ENCODE results near the gene NECTIN4. TPM values are rescaled to one million over a fixed set of nuclear protein-coding genes. Genes with fewer than 3 reads are reported as not detected.

NECTIN4 gene
- total RNA-seq, 1 donor from 2014 or later, result not detected

DNA sequence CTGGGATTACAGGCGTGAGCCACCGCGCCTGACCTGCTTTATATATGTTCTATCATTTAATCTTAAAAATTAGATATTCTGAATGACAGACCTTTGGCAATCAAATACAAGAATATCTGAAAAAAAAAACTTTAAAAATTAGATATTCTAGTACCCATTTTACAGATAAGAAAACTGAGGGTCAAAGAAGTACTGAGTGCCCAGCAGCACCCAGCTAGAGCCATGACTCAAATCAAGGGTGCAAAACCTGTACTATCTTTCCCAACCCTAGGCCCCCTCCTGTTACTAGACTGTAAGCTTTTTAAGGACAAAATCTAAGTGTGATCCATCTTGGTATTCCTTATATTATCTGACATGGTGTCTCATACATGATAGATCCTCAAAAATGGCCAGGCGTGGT is 27.9 kb downstream of the NECTIN4 start:
- no peaks in the 10 kb centered on the region for H3K9me3 Mint-ChIP-seq
- peaks cover 32% of the 10 kb centered on the region for H3K4me1 Mint-ChIP-seq (ENCODE audit: low read depth)
- H3K27ac Mint-ChIP-seq, result no peak overlapping the region
- intact Hi-C loops (cut with micrococcal nuclease), result no loop called here
- peaks cover 66% of the 10 kb centered on the region for H3K36me3 Mint-ChIP-seq (ENCODE audit: low read depth)
- no peak for DNase-seq (ENCODE audit: low spot score)
- H3K27me3 Mint-ChIP-seq (ENCODE audit: low read depth), result no peaks in the 10 kb centered on the region
- H3K4me3 Mint-ChIP-seq (ENCODE audit: low read depth), result no peak overlapping the region

DNA sequence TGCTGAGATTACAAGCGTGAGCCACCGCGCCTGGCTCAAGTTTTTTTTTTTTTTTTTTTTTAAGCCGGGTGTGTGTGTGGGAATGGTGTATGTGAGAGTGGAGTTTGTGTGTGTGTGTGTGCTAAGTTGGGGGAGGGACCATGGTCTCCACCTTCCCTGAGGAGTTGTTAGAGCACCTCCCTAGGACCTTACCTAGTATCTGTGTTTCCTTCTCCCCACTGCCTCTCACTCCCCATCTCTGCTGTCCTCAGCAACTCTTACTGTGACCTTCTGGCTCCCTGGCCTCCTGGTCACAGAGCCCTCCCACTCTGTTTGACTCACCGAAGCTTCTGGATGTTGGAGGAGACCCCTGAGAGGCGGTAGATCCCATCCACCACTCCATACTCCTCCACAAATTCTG is 30.1 kb downstream of the NECTIN4 start:
- Mint-ChIP-seq H3K27ac (peak overlapping the region; percentile 68), H3K36me3 (ENCODE audit: low read depth) (peaks cover 68% of the 10 kb centered on the region), H3K4me1 (ENCODE audit: low read depth) (peaks cover 26% of the 10 kb centered on the region), H3K27me3 (ENCODE audit: low read depth) (no peaks in the 10 kb centered on the region), H3K9me3 (no peaks in the 10 kb centered on the region), H3K4me3 (ENCODE audit: low read depth) (no peak overlapping the region)
- no peak for DNase-seq (ENCODE audit: low spot score)
- intact Hi-C loops (cut with micrococcal nuclease), result no loop called here

DNA sequence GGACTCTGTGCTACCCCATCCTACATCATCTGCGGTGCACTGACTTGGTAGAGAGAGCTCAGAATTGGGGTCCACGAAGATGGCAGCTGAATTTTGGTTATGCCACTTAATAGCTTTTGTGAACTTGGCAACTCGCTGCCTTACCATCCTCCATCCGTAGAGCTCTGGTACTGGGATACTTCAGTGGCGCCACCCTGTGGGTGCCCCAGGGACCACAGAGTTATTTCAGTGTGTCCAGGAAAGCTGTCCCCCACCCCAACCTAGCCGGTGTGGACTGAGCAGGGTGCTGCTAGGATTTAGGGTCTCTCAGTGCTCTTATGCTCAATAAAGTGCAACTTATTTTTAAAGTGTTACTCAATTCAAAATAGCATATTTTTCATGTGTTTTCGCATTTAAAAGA is 34.6 kb downstream of the NECTIN4 start:
- no peak for DNase-seq (ENCODE audit: low spot score)
- intact Hi-C loops (cut with micrococcal nuclease), result no loop called here
- Mint-ChIP-seq H3K36me3 (ENCODE audit: low read depth) (peaks cover 69% of the 10 kb centered on the region), H3K4me3 (ENCODE audit: low read depth) (no peak overlapping the region), H3K27ac (no peak overlapping the region), H3K9me3 (no peaks in the 10 kb centered on the region), H3K4me1 (ENCODE audit: low read depth) (peaks cover 16% of the 10 kb centered on the region), H3K27me3 (ENCODE audit: low read depth) (no peaks in the 10 kb centered on the region)

DNA sequence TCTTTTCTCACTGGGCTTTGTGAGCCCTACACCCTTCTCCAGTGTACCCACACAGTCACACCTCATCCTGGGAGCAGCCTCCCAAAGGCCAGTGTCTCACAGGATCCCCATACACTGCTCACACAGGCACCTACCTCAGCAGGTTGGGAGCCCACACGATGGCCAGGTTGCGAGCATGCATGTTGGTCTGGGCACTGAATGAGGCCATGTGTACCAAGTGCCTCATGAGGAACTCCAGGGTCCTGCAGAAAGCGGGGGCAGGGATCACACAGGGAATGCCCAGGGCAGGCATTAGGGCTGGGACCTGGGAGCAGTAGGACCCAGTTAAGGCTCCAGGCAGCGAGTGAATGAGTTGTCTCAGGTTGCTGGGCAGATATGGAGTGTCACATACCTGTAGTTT is 35.1 kb downstream of the NECTIN4 start:
- Mint-ChIP-seq H3K9me3 (no peaks in the 10 kb centered on the region), H3K27me3 (ENCODE audit: low read depth) (no peaks in the 10 kb centered on the region), H3K4me1 (ENCODE audit: low read depth) (peaks cover 11% of the 10 kb centered on the region), H3K36me3 (ENCODE audit: low read depth) (peaks cover 69% of the 10 kb centered on the region), H3K4me3 (ENCODE audit: low read depth) (no peak overlapping the region), H3K27ac (no peak overlapping the region)
- intact Hi-C loops (cut with micrococcal nuclease), result no loop called here
- DNase-seq (ENCODE audit: low spot score), result no peak

DNA sequence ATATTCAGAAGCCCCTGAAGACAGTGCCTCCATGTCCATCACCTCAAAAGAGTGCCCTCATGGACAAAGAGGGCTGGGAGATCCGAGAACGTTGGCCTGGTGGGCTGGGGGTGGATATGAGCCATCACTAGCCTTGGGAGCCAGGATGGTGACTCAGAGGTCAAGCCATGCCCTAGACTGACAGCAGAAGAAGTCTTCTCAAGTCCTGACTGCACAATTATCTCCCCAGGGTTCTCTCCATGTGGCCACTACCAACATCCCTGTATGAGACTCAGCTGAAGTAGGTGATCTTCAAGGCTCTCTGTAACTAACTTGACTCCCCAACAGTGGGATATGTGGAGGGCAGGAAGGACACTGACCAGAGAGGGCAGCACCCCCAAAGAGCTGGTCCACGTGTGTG is 36.5 kb downstream of the NECTIN4 start:
- Mint-ChIP-seq H3K36me3 (ENCODE audit: low read depth) (peaks cover 77% of the 10 kb centered on the region), H3K9me3 (no peaks in the 10 kb centered on the region), H3K27me3 (ENCODE audit: low read depth) (no peaks in the 10 kb centered on the region), H3K27ac (no peak overlapping the region), H3K4me3 (ENCODE audit: low read depth) (no peak overlapping the region), H3K4me1 (ENCODE audit: low read depth) (peaks cover 9% of the 10 kb centered on the region)
- intact Hi-C loops (cut with micrococcal nuclease), result no loop called here
- no peak for DNase-seq (ENCODE audit: low spot score)

DNA sequence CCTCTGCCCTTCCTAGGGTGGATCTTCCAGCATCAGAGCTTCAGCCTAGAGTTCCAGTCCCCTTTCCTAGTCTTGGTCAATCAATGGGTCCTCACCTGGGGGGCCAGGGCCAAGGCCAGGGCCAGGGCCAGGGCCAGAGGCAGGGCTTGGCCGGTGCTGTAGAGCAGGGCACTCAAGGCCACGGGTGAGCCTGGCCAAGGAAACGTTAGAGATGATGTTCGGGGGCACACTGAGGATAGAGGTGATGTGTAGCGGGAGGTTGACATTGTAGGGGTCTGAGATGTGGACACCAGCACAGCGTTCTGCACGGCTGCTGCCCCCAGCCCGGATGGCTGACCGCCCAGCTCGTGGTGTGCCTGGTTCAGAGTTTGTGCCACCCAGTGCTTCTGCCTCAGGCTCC is 38.1 kb downstream of the NECTIN4 start:
- Mint-ChIP-seq H3K4me3 (ENCODE audit: low read depth) (no peak overlapping the region), H3K4me1 (ENCODE audit: low read depth) (peaks cover 21% of the 10 kb centered on the region), H3K27me3 (ENCODE audit: low read depth) (no peaks in the 10 kb centered on the region), H3K36me3 (ENCODE audit: low read depth) (peaks cover 76% of the 10 kb centered on the region), H3K9me3 (no peaks in the 10 kb centered on the region), H3K27ac (no peak overlapping the region)
- intact Hi-C loops (cut with micrococcal nuclease), result no loop called here
- no peak for DNase-seq (ENCODE audit: low spot score)

DNA sequence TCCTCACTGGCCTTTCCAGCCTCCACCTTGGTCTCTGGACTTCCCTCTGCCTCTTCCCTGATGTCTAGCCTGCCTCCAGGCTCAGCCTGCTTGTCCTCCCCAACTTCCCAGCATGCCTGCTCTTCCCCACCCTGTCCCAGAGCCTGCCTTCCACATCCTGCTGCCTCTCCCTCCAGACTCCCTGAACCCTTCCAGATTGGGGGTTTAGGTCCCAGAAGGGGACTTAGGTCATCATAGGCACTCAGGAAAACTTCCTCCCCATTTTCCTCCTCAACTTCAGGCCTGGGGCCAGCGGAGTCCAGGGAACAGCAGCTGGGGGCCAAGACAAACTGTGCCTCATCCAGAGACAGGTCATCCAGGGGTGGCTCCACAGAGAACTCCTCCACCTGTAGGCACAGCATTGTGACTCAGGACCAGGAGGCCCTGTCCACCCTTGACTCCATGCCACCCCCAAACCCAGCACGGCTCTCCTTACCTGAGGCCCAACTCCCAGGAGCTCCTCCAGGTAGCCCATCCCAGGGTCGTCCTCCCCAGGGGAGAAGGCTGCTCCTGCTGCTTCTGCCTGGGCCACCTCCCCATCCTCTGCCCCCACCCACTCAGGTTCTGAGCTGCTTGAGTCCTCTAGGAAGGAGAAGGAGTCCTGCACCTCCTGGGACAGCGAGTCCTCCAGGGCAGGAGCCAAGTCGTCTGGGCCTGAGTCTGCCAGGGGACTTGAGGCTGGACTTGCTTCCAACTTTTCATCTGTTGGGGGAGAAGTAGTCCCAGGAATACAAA is 40.2 kb downstream of the NECTIN4 start:
- no peak for DNase-seq (ENCODE audit: low spot score)
- Mint-ChIP-seq H3K4me1 (ENCODE audit: low read depth) (peaks cover 30% of the 10 kb centered on the region), H3K9me3 (no peaks in the 10 kb centered on the region), H3K27ac (no peak overlapping the region), H3K4me3 (ENCODE audit: low read depth) (no peak overlapping the region), H3K36me3 (ENCODE audit: low read depth) (peaks cover 75% of the 10 kb centered on the region), H3K27me3 (ENCODE audit: low read depth) (no peaks in the 10 kb centered on the region)
- intact Hi-C loops (cut with micrococcal nuclease), result loop anchor here (5.0 kb wide), 1 partner anchor 68 kb away; the partner anchor contains the start of genes NIT1 and PFDN2

DNA sequence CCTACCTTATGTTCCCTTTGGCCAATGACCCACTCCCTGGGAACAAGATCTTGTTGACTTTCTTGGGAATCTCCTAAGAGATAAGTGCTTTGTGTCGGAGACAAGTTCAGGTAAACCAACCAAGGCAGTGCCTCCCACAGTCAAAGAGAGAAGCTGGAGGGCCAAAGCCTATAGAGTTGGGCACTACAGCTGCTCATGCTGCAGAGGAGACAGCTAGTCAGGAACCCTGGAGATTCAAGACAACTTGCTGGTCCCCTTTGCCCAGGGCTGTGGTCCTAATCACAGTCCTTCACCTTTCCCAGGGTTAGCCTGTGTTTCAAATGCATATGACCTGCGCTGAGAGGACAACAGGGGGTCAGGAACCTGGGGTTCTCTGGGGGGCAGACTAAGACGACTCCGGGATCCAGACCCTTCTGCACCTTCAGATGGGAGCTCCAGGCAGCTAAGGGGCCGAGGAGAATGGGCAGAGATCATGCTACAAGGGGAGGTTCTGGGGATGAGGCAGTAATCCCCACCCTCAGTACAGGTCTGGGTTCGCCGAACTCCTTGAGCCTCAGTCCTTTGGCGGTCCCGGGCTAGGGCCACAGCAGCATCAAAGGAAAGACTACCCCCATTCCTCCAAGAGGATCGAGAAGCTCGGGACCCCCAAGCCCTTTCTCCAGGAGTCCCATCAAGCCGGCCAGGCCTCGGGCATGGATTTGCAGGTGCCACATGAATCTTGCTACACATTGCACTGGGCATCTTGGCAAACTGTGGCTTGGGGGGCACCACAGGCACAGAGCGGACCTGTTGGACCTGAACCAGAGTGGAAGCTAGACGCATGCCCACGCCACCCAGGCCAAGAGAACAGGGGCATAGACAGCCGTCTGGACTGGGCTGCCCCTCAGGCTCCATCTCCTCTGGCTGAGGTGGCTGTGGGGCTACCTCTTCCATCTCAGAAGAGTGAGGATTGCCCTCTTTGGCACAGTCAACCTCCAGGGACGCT is 41.6 kb downstream of the NECTIN4 start:
- Mint-ChIP-seq H3K4me1 (ENCODE audit: low read depth) (peaks cover 29% of the 10 kb centered on the region), H3K27me3 (ENCODE audit: low read depth) (no peaks in the 10 kb centered on the region), H3K9me3 (no peaks in the 10 kb centered on the region), H3K36me3 (ENCODE audit: low read depth) (peaks cover 64% of the 10 kb centered on the region), H3K27ac (peak overlapping the region; percentile 100), H3K4me3 (ENCODE audit: low read depth) (no peak overlapping the region)
- intact Hi-C loops (cut with micrococcal nuclease), result loop anchor here (5.0 kb wide), 1 partner anchor 70 kb away; the partner anchor contains the start of genes NIT1 and PFDN2
- no peak for DNase-seq (ENCODE audit: low spot score)

DNA sequence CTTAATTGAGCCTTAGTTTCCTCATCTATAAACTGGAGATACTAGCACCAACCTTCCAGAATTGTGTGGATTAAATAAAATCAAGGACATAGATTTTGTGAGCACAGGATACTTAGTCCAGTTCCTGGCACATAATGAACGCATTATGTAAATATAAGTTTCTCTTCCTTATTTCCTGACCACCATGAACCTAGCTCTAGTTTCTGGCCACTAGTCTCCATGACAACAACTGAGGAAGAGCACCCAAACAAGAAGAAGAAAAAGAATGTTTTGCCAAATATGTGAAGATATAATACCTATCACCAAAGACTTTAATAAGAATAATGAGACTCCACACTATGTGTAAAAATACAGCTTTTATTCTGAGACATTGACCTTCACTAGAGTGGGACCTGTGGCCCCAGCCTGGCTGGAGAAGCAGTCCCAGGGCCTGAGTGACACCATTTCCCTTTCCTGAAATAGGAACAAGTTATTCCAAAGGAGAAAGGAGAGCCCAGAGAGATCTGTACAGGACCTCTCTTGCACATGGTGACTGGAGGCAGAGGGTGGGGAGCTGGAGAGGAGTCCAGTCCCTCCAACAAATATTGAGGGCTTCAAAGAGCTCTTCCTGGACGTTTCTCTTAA is 42.6 kb downstream of the NECTIN4 start:
- Mint-ChIP-seq H3K4me1 (ENCODE audit: low read depth) (peaks cover 30% of the 10 kb centered on the region), H3K27me3 (ENCODE audit: low read depth) (no peaks in the 10 kb centered on the region), H3K4me3 (ENCODE audit: low read depth) (peak overlapping the region; percentile 95), H3K9me3 (no peaks in the 10 kb centered on the region), H3K36me3 (ENCODE audit: low read depth) (peaks cover 61% of the 10 kb centered on the region), H3K27ac (peak overlapping the region; percentile 100)
- no peak for DNase-seq (ENCODE audit: low spot score)
- intact Hi-C loops (cut with micrococcal nuclease), result loop anchor here (1.0 to 5.0 kb wide), 2 partner anchors 71 to 86 kb away; partner anchors contain the start of genes DEDD, NIT1 and PFDN2

DNA sequence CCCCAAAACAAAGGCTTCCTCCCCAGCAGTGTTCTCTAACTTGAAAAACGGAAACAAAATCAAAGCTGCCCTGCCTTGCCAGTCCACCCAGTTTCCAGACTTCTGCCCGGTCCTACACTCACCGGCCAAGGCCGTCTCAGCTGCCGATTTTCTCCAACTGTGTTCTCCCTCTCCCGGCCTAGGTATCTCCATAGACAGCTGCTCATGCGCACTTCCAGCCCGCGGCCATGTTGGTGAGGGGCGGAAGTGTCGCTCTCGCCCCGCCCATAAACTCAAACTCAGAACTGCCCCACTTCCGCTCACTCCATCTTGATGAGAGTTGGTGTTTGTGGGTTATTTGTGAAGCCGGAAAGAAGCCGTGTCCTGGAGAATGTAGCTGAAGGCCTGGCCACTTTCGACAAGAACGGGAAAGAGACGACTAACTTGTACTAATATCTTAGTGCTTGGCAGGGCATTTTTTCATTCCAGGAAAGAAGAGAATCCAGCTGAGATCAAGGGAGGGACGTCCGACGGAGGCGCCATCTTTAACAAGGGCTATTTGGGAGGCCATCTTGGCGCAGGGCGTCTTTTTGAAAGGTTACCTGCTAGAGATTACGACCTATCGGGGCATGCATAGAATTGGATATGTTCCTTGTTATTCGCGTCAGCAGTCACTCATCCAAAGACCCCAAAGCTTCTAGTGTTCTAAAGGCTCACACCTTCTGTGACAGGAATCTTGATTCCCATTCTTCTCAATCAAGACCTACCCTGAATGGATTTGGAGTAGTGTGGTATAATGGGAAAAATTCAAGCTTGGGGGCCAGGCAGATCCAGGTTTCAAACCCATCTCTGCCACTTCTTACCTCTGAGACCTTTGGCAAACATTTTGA is 43.4 kb downstream of the NECTIN4 start, which contains the start of gene USF1:
Gene USF1, minus strand, starts transcription at position 242 of the 869 bp plus-strand sequence. CDS start 2,702 bp downstream, outside the sequence.
- peaks cover 33% of the 10 kb centered on the region for H3K4me1 Mint-ChIP-seq (ENCODE audit: low read depth)
- peak; percentile 92 for DNase-seq (ENCODE audit: low spot score)
- H3K9me3 Mint-ChIP-seq, result no peaks in the 10 kb centered on the region
- intact Hi-C loops (cut with micrococcal nuclease), result loop anchor here (1.0 to 5.0 kb wide), 4 partner anchors 22 to 86 kb away; partner anchors contain the start of genes DEDD, NIT1 and PFDN2
- peak within 1 kb of the TSS; percentile 95 for H3K4me3 Mint-ChIP-seq (ENCODE audit: low read depth)
- no peaks in the 10 kb centered on the region for H3K27me3 Mint-ChIP-seq (ENCODE audit: low read depth)
- peaks cover 65% of the 10 kb centered on the region for H3K36me3 Mint-ChIP-seq (ENCODE audit: low read depth)
- peak within 1 kb of the TSS; percentile 100 for H3K27ac Mint-ChIP-seq

DNA sequence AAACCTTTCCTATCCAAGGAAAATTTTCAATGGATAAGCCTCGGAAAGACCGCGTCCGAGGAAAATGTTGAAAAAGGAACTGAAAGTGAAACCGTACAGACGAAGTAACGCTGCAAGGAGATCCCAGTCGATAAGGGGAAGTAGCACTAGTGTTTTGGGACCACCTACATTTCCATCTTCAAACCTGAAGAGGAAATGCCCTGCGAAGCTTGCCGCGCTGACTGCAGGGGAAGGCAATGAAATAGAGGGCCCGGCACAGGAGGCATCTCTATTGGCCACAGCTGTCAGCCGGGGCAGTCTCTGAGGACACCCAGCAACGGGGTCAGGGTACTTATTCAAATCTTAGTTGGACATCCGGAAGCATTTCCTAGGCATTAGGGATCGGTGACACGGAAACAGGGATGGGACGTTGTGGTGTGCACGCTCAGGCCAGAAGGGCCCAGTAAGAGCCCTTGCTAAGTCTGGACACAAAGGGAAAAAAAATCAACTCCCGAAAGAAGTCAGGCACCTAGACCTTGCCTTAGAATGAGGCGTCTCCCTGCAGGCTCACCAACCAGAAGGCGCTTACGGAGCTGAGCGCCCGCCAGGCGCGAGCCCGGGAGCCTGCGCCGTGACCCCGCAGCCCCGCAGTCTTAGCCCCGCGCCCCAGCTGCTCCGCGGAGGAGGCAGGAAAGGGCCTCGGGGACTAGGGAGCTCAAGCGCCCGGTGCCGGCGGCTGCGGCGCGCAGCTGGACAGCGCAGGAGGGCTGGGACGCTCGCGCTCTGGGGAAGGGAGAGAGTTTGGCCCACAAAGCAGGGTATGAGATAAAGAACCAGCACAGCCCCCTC is 44.2 kb downstream of the NECTIN4 start:
- Mint-ChIP-seq H3K4me1 (ENCODE audit: low read depth) (peaks cover 33% of the 10 kb centered on the region), H3K27me3 (ENCODE audit: low read depth) (no peaks in the 10 kb centered on the region), H3K9me3 (no peaks in the 10 kb centered on the region), H3K27ac (peak overlapping the region; percentile 100), H3K4me3 (ENCODE audit: low read depth) (peak overlapping the region; percentile 95), H3K36me3 (ENCODE audit: low read depth) (peaks cover 70% of the 10 kb centered on the region)
- DNase-seq (ENCODE audit: low spot score), result peak; percentile 71
- intact Hi-C loops (cut with micrococcal nuclease), result loop anchor here (1.0 to 5.0 kb wide), 3 partner anchors 23 to 72 kb away; partner anchors contain the start of genes NIT1 and PFDN2
